Heart right ventricle (tissue), 16 donors: ENCODE data around the gene PFKP. TPM values are rescaled to one million over a fixed set of nuclear protein-coding genes. Genes with fewer than 3 reads are reported as not detected.

Experiments
- ATAC-seq, 8 donors: fragments of 200-7000 bp; cut with Tn5 transposase; one replicate each; pipeline ENCODE4 v1.9.1; 2020; ENCODE audit warnings: mild to moderate bottlenecking in 8 of 8, moderate library complexity in 8 of 8, moderate number of reproducible peaks in 1 of 8
- DNase-seq, 2 donors: peaks; one replicate each; pipeline ENCODE4 v3.0.0-alpha.2; 2020
- H3K27ac ChIP-seq, 10 donors: fragments of 200-600 bp; sonication (generic) in 2 of 10; one replicate each; pipeline versions ENCODE4 v1.5.0 to v1.8.0; 2020 to 2022; ENCODE audit warnings: mild to moderate bottlenecking in 3 of 10
- H3K27me3 ChIP-seq, 7 donors: fragments of 200-600 bp; one replicate each; pipeline ENCODE4 v1.8.0; 2021 to 2022; ENCODE audit warnings: mild to moderate bottlenecking in 2 of 7
- H3K36me3 ChIP-seq, 9 donors: fragments of 200-600 bp; sonication (generic) in 1 of 9; one replicate each; pipeline versions ENCODE4 v1.5.0 to v1.8.0; 2020 to 2022; ENCODE audit warnings: mild to moderate bottlenecking in 2 of 9
- H3K4me1 ChIP-seq, 9 donors: fragments of 200-600 bp; sonication (generic) in 1 of 9; one replicate each; pipeline versions ENCODE4 v1.5.0 to v1.8.0; 2020 to 2022; ENCODE audit warnings: mild to moderate bottlenecking in 4 of 9
- H3K4me3 ChIP-seq, 10 donors: fragments of 200-600 bp; sonication (generic) in 2 of 10; one replicate each; pipeline versions ENCODE4 v1.5.0 to v1.8.0; 2020 to 2022; ENCODE audit warnings: mild to moderate bottlenecking in 7 of 10, moderate library complexity in 2 of 10
- H3K9me3 ChIP-seq, 11 donors: fragments of 200-600 bp in 10 of 11; sonication (generic) in 2 of 11; one replicate each; pipeline versions ENCODE4 v1.5.0 to v1.8.0; 2013 to 2022; ENCODE audit warnings: mild to moderate bottlenecking in 2 of 11, control low read depth in 1 of 11, moderate library complexity in 1 of 11
- CTCF ChIP-seq, 9 donors: fragments of 200-600 bp; sonication (generic) in 2 of 9; IDR thresholded peaks; one replicate each; pipeline versions ENCODE4 v1.5.0 to v1.8.0; 2021 to 2022; ENCODE audit warnings: antibody characterized with exemption in 9 of 9, mild to moderate bottlenecking in 5 of 9, moderate library complexity in 1 of 9
- WGBS, 2 donors: extraction: QIAGEN DNeasy Blood & Tissue Kit; methylation state at CpG; one replicate each; pipeline ENCODE4 v1.1.7; 2013; ENCODE audit warnings: inconsistent platforms in 1 of 2; 5-methylcytosine and 5-hydroxymethylcytosine counted together
- intact Hi-C, 10 donors: fragments of 100-400 bp; cut with DNase I; formaldehyde crosslinking; loops; one replicate each; pipeline versions ENCODE4 v1.11.1 to v1.14.2; 2022
- polyA plus RNA-seq, 2 donors: library from polyadenylated mRNA; stranded (reverse); fragments of 200-250 nt; gene quantifications; one replicate each; pipeline ENCODE4 v1.2.3, GENCODE V29; 2013
- total RNA-seq, 10 donors: library from RNA; stranded (reverse); fragmentation: NEBNext Ultra II Directional in 3 of 10; extraction: Animal tissue kit (Norgen Biotek cat#: 25700) in 3 of 10; gene quantifications; one replicate each; pipeline versions ENCODE4 v1.2.1 to v1.2.4, GENCODE V29; 2021 to 2023
- donor health status: Arrhythmogenic right ventricular cardiomyopathy.
- donor health status: ischemic (EF 13 %, LVEDD 7.1; RV severe dilation, severe dysfunction).
- donor health status: healthy with polysubstance abuse.
- donor health status: DM: no; HTN: yes; CAD: no.
- donor health status: DM: no; HTN: no; CAD: no.
- donor health status: ischemic (EF 25% LVEDD 6.9; RV normal size, moderate dysfunction).
- donor health status: ischemic (EF 25% LVEDD 5.7; RV mildly dilated, moderate dysfunction).
- donor health status: healthy.
- donor health status: DM: yes; HTN: yes; CAD: no.
- donor health status: Ischemic cardiomyopathy.
- donor health status: ischemic (EF 35%, LVEDD 5.7; RV mildly dilated, moderate dysfunction).
- donor health status: nonischemic (EF 11% LVEDD 7.7; RV severe dilation, severe dysfunction).
- donor health status: DM: yes; HTN: yes; CAD: no.
- donor health status: PGD.
- donor health status: ischemic (EF 29% LVEDD 5.4; RV normal size, mild dysfunction).
- donor health status: nonischemic (EF 23%, LVEDD 6.1; RV moderate dilation, normal function).

The PFKP gene
- total and polyA plus RNA-seq, 12 donors: 68.3 to 316 (median 220) TPM

GRCh38 chr10:3173171-3173878 is 106.0 kb downstream of the PFKP start:
- WGBS, 2 donors: 41 to 42% methylated on average over 26 of the region's 26 CpGs
- DNase-seq: no peak

GRCh38 chr10:3178042-3178441 is 110.7 kb downstream of the PFKP start:
- 93 to 96% methylated on average over 5 of the region's 5 CpGs for WGBS, 2 donors
- no peaks in the 10 kb centered on the region for H3K9me3 ChIP-seq
- peaks cover 0 to 4% (median 0%) of the 10 kb centered on the region in 7 donors for H3K27me3 ChIP-seq
- H3K36me3 ChIP-seq: no peaks in the 10 kb centered on the region
- H3K27ac ChIP-seq: no peak overlapping the region
- ATAC-seq (no peak), DNase-seq (no peak)
- no peak for TF ChIP-seq CTCF (IDR thresholded peaks at IDR 0.05)
- no peak overlapping the region for H3K4me3 ChIP-seq
- intact Hi-C loops: no loop called here
- peaks cover 0 to 7% (median 0%) of the 10 kb centered on the region in 9 donors for H3K4me1 ChIP-seq

More at GRCh38 chr10:3173171-3173878, 106.0 kb downstream of the PFKP start:
- peaks cover 3 to 18% (median 9%) of the 10 kb centered on the region in 9 donors for H3K4me1 ChIP-seq
- peak overlapping the region in 9 of 10 donors; percentile 17 to 98 (median 95) for H3K4me3 ChIP-seq
- peak in 1 of 8 donors; percentile 2 for ATAC-seq
- H3K36me3 ChIP-seq: peaks cover 0 to 22% (median 11%) of the 10 kb centered on the region in 9 donors
- no peaks in the 10 kb centered on the region for H3K9me3 ChIP-seq
- H3K27ac ChIP-seq: no peak overlapping the region
- no peak for TF ChIP-seq CTCF (IDR thresholded peaks at IDR 0.05)
- intact Hi-C loops: no loop called here
- no peaks in the 10 kb centered on the region for H3K27me3 ChIP-seq

GRCh38 chr10:3179174-3179573 is 111.8 kb downstream of the PFKP start:
- intact Hi-C loops: no loop called here
- Histone ChIP-seq H3K27ac (no peak overlapping the region), H3K4me3 (no peak overlapping the region), H3K27me3 (peaks cover 0 to 6% (median 0%) of the 10 kb centered on the region in 7 donors), H3K4me1 (no peaks in the 10 kb centered on the region), H3K36me3 (no peaks in the 10 kb centered on the region), H3K9me3 (no peaks in the 10 kb centered on the region)
- 86 to 90% methylated on average over 5 of the region's 5 CpGs for WGBS, 2 donors
- DNase-seq (no peak), ATAC-seq (no peak)
- TF ChIP-seq CTCF (IDR thresholded peaks at IDR 0.05): no peak

- H3K9me3 ChIP-seq: no peaks in the 10 kb centered on the region
- H3K36me3 ChIP-seq: no peaks in the 10 kb centered on the region
- no peaks in the 10 kb centered on the region for H3K4me1 ChIP-seq
- DNase-seq (no peak), ATAC-seq (no peak)
- WGBS, 2 donors: 90 to 92% methylated on average over 6 of the region's 6 CpGs
- H3K4me3 ChIP-seq: no peak overlapping the region
- intact Hi-C loops: no loop called here
- H3K27me3 ChIP-seq: peaks cover 0 to 7% (median 0%) of the 10 kb centered on the region in 7 donors
- no peak for TF ChIP-seq CTCF (IDR thresholded peaks at IDR 0.05)
- no peak overlapping the region for H3K27ac ChIP-seq
Measured at GRCh38 chr10:3180355-3181025, 113.1 kb downstream of the PFKP start.
